Astrocyte of the hippocampus (primary cell): ENCODE measurements around the gene NDUFS1.
"Not testable (repeated sequence)": the region's sequence is repeated elsewhere in the genome, so short reads cannot be mapped to it uniquely, and the experiment has no call there.

Experiments used
- DNase-seq: peaks from one replicate; pipeline ENCODE4 v3.0.0; 2011; ENCODE audit warnings: low read depth, low spot score

Gene NDUFS1

GRCh38 chr2:206105038-206105437 is 54.2 kb downstream of the NDUFS1 start:
- no peak for DNase-seq

GRCh38 chr2:206098872-206099271 is 60.4 kb downstream of the NDUFS1 start:
- DNase-seq: not testable (repeated sequence)

- DNase-seq: no peak
Observed at GRCh38 chr2:206098471-206098870, 60.8 kb downstream of the NDUFS1 start.

- no peak for DNase-seq
Observed at GRCh38 chr2:206096876-206097275, 62.4 kb downstream of the NDUFS1 start.

- DNase-seq: no peak
Observed at GRCh38 chr2:206095536-206096332, 63.5 kb downstream of the NDUFS1 start.

GRCh38 chr2:206092297-206092696 is 66.9 kb downstream of the NDUFS1 start:
- peak; percentile 54 for DNase-seq

- DNase-seq: no peak
Observed at GRCh38 chr2:206088248-206088647, 71.0 kb downstream of the NDUFS1 start.

- peak; percentile 10 for DNase-seq
Observed at GRCh38 chr2:206086716-206087350, 72.4 kb downstream of the NDUFS1 start.

- DNase-seq: peak; percentile 89
Observed at GRCh38 chr2:206085742-206086445, 73.3 kb downstream of the NDUFS1 start, which contains the start of gene INO80D. TSS of gene INO80D (minus strand) at chr2:206086174. CDS start at chr2:206063016, 23,158 bp downstream.

GRCh38 chr2:206084870-206085741 is 74.1 kb downstream of the NDUFS1 start:
- DNase-seq: peak; percentile 61

- DNase-seq: peak; percentile 72
Observed at GRCh38 chr2:206084439-206084869, 74.8 kb downstream of the NDUFS1 start.

GRCh38 chr2:206083602-206084438 is 75.4 kb downstream of the NDUFS1 start:
- peak; percentile 37 for DNase-seq

- DNase-seq: no peak
Observed at GRCh38 chr2:206082298-206082843, 76.9 kb downstream of the NDUFS1 start.

- DNase-seq: no peak
Observed at GRCh38 chr2:206080927-206081326, 78.3 kb downstream of the NDUFS1 start.

GRCh38 chr2:206079699-206080465 is 79.4 kb downstream of the NDUFS1 start:
- no peak for DNase-seq

- DNase-seq: not testable (repeated sequence)
Observed at GRCh38 chr2:206077879-206078278, 81.4 kb downstream of the NDUFS1 start.

- DNase-seq: no peak
Observed at GRCh38 chr2:206075113-206075512, 84.1 kb downstream of the NDUFS1 start.

- no peak for DNase-seq
Observed at GRCh38 chr2:206071807-206072206, 87.4 kb downstream of the NDUFS1 start.

GRCh38 chr2:206069417-206069816 is 89.8 kb downstream of the NDUFS1 start:
- no peak for DNase-seq
